Loucy (cell line): Measurements from ENCODE around the gene EFHC2.

Experiments
- H2AFZ ChIP-seq: fragments of 200-600 bp; sonication (generic); 2 replicates; pipeline ENCODE4 v1.6.0; 2016; ENCODE audit warnings: antibody characterized with exemption, mild to moderate bottlenecking, low read length, moderate library complexity
- H3F3A ChIP-seq: fragments of 200-600 bp; 2 replicates; pipeline ENCODE4 v1.6.0; 2016; ENCODE audit warnings: antibody characterized with exemption, low read depth, mild to moderate bottlenecking
- H3K27me3 ChIP-seq: fragments of 200-600 bp; sonication (generic); 2 replicates; pipeline ENCODE4 v1.6.1; 2014; ENCODE audit warnings: low read length, mild to moderate bottlenecking; ENCODE audit not compliant: insufficient read depth, poor library complexity, severe bottlenecking
- H3K36me3 ChIP-seq: fragments of 200-600 bp; sonication (generic); 2 replicates; pipeline ENCODE4 v1.6.1; 2016; ENCODE audit warnings: low read length; ENCODE audit not compliant: insufficient read depth
- H3K4me1 ChIP-seq: fragments of 200-600 bp; sonication (generic); 2 replicates; pipeline ENCODE4 v1.5.1; 2014; ENCODE audit warnings: low read length, mild to moderate bottlenecking; ENCODE audit not compliant: insufficient read depth, poor library complexity, severe bottlenecking
- H3K4me2 ChIP-seq: fragments of 200-600 bp; sonication (generic); 2 replicates; pipeline ENCODE4 v1.6.0; 2014; ENCODE audit warnings: antibody characterized with exemption, low read length, low read depth, mild to moderate bottlenecking; ENCODE audit not compliant: poor library complexity, severe bottlenecking
- H3K4me3 ChIP-seq: fragments of 200-600 bp; sonication (generic); 2 replicates; pipeline ENCODE4 v1.5.1; 2014; ENCODE audit warnings: low read length, mild to moderate bottlenecking, mixed read lengths; ENCODE audit not compliant: poor library complexity, severe bottlenecking
- H3K79me2 ChIP-seq: fragments of 200-600 bp; sonication (generic); 2 replicates; pipeline ENCODE4 v1.6.1; 2014; ENCODE audit warnings: low read length; ENCODE audit not compliant: insufficient read depth
- H3K9ac ChIP-seq: fragments of 200-600 bp; sonication (generic); 2 replicates; pipeline ENCODE4 v1.6.0; 2014; ENCODE audit warnings: mild to moderate bottlenecking, low read depth, low read length, moderate library complexity; ENCODE audit not compliant: poor library complexity, severe bottlenecking
- H3K9me2 ChIP-seq: fragments of 200-600 bp; sonication (generic); replicated peaks from 2 replicates; pipeline ENCODE4 v1.6.1; 2016; ENCODE audit warnings: low read depth, low read length, mixed read lengths
- H3K9me3 ChIP-seq: fragments of 200-600 bp; sonication (generic); 2 replicates; pipeline ENCODE4 v1.6.1; 2014; ENCODE audit warnings: mild to moderate bottlenecking, antibody characterized with exemption, low read length, low read depth; ENCODE audit not compliant: insufficient read depth
- H4K20me1 ChIP-seq: fragments of 200-600 bp; sonication (generic); 2 replicates; pipeline ENCODE4 v1.6.0; 2014; ENCODE audit warnings: antibody characterized with exemption, low read length, mild to moderate bottlenecking; ENCODE audit not compliant: insufficient read depth, poor library complexity, severe bottlenecking
- CTCF ChIP-seq: fragments of 200-600 bp; sonication (generic); conservative IDR thresholded peaks from 2 replicates; pipeline ENCODE4 v1.5.1; 2014; ENCODE audit warnings: mild to moderate bottlenecking, antibody characterized with exemption, low read length
- EZH2phosphoT487 ChIP-seq: fragments of 200-600 bp; IDR thresholded peaks from 2 replicates; pipeline ENCODE4 v1.6.1; 2018; ENCODE audit warnings: antibody characterized with exemption, mild to moderate bottlenecking, moderate library complexity, borderline replicate concordance

EFHC2 gene

GRCh38 chrX:44175455-44175854 lies 168.0 kb downstream of the EFHC2 start:
- H3K4me2 ChIP-seq, result no peak overlapping the region
- no peaks in the 10 kb centered on the region for H3K9me2 ChIP-seq
- H3K4me3 ChIP-seq, result no peak overlapping the region
- no peaks in the 10 kb centered on the region for H3K27me3 ChIP-seq
- H3K9ac ChIP-seq, result no peak overlapping the region
- TF ChIP-seq CTCF (no peak), EZH2phosphoT487 (no peak)
- no peaks in the 10 kb centered on the region for H4K20me1 ChIP-seq
- H3F3A ChIP-seq, result no peaks in the 10 kb centered on the region
- no peaks in the 10 kb centered on the region for H3K36me3 ChIP-seq
- H2AFZ ChIP-seq, result no peak overlapping the region
- H3K79me2 ChIP-seq, result no peaks in the 10 kb centered on the region
- peaks cover 5% of the 10 kb centered on the region for H3K4me1 ChIP-seq
- no peaks in the 10 kb centered on the region for H3K9me3 ChIP-seq

- TF ChIP-seq EZH2phosphoT487 (no peak), CTCF (no peak)
- Histone ChIP-seq H3K9ac (no peak overlapping the region), H3K27me3 (no peaks in the 10 kb centered on the region), H3F3A (no peaks in the 10 kb centered on the region), H3K9me2 (no peaks in the 10 kb centered on the region), H3K9me3 (no peaks in the 10 kb centered on the region), H3K36me3 (no peaks in the 10 kb centered on the region), H2AFZ (no peak overlapping the region), H3K4me1 (no peaks in the 10 kb centered on the region), H4K20me1 (no peaks in the 10 kb centered on the region), H3K4me3 (no peak overlapping the region), H3K4me2 (no peak overlapping the region), H3K79me2 (no peaks in the 10 kb centered on the region)
Observed at GRCh38 chrX:44174061-44174460, 169.4 kb downstream of the EFHC2 start.

- no peak overlapping the region for H3K4me3 ChIP-seq
- TF ChIP-seq EZH2phosphoT487 (no peak), CTCF (no peak)
Observed at GRCh38 chrX:44173219-44173618, 170.3 kb downstream of the EFHC2 start.

More at GRCh38 chrX:44173219-44173618, 170.3 kb downstream of the EFHC2 start:
- H3K4me2 ChIP-seq, result no peak overlapping the region
- no peaks in the 10 kb centered on the region for H3K27me3 ChIP-seq
- H3K9me3 ChIP-seq, result no peaks in the 10 kb centered on the region
- H2AFZ ChIP-seq, result no peak overlapping the region
- H3K4me1 ChIP-seq, result no peaks in the 10 kb centered on the region
- H3K79me2 ChIP-seq, result no peaks in the 10 kb centered on the region
- no peaks in the 10 kb centered on the region for H3K9me2 ChIP-seq
- no peaks in the 10 kb centered on the region for H3F3A ChIP-seq
- H3K9ac ChIP-seq, result no peak overlapping the region
- no peaks in the 10 kb centered on the region for H3K36me3 ChIP-seq
- no peaks in the 10 kb centered on the region for H4K20me1 ChIP-seq
